NCI-H1417 (cell line): ENCODE measurements around the gene GRK2.
"Not testable (repeated sequence)": the region's sequence is repeated elsewhere in the genome, so short reads cannot be mapped to it uniquely, and the experiment has no call there.

Experiments used
- DNase-seq, 3 experiments: peaks; one replicate each; lab custom pipeline; 2025; lab: John Stamatoyannopoulos, UW

The GRK2 gene

DNA sequence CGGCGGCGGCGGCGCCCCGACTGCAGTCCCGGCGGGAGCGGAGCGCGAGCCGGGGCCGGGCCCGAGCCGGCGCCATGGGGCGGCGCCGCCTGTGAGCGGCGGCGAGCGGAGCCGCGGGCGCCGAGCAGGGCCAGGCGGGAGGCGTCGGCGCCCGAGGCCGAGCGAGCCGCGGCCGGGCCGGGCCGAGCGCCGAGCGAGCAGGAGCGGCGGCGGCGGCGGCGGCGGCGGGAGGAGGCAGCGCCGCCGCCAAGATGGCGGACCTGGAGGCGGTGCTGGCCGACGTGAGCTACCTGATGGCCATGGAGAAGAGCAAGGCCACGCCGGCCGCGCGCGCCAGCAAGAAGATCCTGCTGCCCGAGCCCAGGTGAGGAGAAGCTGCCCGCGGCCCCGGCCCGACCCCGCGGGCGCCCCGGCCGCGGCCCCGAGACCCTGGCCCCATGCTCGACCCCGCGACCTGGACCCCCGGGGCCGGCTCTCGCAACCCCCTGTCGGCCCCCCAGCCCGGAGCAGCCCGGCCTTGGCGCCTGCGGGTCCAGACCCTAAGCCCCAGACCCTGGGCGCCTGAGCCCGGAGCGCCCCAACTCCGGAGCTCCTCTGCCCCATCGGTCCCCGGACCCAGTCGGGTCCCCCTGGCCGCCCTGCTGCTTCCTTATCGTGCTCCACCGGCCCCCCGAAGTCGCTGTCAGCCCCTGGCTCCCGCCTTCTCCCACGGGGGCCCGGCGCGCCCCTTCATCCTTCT is at the start of gene GRK2:
Gene GRK2 (plus strand): TSS at position 25 of the 739 bp plus-strand sequence. CDS start 227 bp downstream, at position 252.
- DNase-seq = peak; percentile 54 to 71 (median 65)

DNA sequence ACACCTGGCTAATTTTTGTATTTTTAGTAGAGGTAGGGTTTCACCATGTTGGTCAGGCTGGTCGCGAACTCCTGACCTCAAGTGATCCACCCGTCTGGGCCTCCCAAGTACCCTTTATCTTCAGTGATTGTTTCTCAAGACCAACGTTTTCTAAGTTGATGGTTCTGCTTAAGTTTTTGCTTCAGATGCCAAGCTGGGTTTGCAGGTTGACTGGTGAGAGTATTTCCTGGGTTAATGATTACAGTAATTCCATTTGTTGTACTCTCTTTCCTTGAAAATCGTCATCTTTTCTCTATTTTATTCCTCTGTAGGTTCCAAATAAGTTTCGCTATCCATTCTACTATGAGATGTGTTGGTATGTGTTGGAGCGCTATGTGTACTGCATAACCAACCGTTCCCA is 38.5 kb upstream of the GRK2 start:
- DNase-seq = no peak

DNA sequence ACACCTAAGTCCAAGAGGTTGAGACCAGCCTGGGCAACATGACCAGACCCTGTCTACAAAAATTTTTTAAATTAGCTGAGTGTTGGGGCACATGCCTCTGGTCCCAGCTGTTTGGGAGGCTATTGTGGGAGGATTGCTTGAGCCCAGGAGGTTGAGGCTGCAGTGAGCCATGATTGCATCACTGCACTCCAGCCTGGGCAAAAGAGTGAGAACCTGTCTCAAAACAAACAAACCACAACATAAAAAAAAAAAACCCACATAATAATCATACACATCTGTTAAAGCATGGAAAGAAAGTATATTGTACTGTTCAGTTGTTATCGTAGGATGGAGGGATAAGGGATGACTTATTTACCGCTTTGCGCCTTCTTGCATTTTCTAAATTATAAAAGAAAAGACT is 35.9 kb upstream of the GRK2 start:
- DNase-seq = no peak

DNA sequence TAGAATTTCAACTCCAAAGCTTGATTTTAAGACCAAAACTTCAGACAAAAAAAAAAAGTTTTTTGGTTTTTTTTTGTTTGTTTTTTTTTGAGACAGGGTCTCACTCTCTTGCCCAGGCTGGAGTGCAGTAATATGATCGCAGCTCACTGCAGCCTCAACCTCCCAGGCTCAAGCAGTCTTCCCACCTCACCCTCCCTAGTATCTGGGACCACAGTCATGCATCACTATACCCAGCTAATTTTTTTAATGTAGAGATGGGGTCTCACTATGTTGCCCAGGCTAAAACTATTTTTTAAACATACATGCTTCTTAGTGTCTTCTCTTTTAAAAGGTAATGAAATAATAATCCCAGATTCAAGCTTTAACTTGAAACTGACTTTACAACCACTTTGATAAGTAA is 35.4 kb upstream of the GRK2 start:
- no peak for DNase-seq

DNA sequence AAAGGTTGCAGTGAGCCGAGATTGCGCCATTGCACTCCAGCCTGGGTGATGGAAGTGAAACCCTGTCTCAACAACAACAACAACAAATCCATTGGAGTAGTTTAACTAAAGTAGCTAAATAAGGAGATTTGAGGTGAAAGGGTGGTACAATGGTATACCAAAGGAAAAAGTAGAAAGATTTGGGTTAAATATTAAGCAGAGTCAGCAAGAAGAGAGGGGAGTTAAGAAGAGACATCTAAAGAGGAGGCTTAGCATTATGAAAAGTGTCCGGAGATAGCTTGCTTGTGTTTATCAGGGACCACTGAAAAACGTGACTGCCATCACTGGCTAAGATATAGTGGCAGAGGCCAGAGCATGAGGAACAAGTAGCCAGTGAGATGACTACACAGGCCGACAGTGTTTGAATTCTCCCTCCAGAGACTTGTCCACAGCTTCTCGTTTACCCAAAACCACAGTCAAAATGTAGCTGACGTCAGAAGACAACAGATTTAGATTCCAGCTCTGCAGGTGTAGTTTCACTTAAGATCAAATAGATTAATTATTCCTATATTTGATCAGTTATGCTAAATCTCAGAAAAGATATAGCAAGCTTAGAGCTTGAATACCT is 32.6 kb upstream of the GRK2 start:
- no peak for DNase-seq

DNA sequence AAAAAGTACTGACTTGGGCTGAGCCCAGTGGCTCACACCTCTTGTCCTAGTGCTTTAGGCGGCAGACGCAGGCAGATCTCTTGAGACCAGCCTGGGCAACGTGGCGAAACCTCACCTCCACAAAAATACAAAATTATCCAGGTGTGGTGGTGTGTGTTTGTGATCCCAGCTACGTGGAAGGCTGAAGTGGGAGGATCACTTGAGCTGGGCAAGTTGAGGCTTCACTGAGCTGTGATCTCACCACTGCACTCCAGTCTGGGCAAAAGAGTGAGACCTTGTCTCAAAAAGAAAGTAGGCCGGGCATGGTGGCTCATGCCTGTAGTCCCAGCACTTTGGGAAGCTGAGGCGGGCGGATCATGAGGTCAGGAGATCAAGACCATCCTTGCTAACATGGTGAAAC is 31.7 kb upstream of the GRK2 start:
- not testable (repeated sequence) for DNase-seq

DNA sequence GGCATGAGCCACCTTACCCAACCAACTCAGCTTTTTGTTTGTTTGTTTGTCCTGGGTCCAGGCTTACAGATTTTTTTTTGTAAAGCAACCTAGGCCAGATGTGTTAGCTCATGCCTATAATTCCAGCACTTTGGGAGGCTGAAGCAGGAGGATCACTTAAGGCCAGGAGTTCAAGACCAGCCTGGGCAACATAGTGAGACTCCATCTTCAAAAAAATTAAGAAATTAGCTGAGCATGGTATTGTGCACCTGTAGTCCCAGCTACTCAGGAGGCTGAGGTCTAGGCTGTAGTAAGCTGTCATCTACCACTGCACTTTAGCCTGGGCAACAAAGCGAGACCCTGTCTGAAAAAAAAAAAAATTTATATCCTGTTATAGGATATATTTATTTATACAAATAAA is 28.7 kb upstream of the GRK2 start:
- DNase-seq = no peak

DNA sequence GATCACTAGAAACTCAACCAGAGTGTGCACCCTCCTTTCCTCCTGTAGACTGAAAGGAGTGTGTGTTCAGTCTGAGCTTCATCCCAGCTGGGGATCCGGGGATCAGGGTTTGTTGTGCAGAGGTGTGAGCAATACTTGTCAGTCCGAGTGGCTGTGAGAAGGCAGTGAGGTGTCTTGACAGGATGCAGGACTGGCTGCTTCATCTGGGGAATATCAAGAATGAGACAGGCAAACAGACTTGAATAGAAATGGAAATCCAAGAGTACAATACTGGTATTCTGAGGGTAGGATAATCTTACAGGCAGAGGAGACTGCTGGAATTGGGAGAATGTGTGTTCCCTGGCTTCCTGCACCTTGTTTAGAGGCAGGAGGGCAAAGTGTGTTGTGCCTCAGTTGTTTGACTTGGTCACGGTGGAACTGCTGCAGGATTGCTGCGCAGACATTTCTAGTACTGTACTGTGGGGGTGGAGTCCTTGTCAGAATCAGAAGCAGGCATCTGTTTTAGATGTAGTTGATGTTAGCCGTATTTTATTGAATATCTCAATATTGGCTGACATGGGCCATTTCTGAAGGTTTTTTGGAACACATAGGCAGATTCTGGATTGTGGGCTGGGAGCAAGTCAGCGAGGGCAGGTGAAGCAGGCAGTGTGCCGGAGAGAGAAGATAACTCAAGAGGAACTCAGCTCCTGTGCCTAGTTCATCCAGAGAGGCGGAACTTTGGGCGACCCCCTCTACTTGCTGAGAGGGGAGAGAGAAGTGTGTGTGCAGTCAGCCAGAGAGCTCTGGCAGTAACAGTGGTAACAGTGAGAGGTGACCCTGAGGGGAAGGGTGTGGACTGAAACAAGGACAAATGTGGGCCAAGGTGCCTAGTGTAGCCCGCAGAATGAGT is 27.1 kb upstream of the GRK2 start:
- DNase-seq = peak in 1 of 3 experiments; percentile 55

DNA sequence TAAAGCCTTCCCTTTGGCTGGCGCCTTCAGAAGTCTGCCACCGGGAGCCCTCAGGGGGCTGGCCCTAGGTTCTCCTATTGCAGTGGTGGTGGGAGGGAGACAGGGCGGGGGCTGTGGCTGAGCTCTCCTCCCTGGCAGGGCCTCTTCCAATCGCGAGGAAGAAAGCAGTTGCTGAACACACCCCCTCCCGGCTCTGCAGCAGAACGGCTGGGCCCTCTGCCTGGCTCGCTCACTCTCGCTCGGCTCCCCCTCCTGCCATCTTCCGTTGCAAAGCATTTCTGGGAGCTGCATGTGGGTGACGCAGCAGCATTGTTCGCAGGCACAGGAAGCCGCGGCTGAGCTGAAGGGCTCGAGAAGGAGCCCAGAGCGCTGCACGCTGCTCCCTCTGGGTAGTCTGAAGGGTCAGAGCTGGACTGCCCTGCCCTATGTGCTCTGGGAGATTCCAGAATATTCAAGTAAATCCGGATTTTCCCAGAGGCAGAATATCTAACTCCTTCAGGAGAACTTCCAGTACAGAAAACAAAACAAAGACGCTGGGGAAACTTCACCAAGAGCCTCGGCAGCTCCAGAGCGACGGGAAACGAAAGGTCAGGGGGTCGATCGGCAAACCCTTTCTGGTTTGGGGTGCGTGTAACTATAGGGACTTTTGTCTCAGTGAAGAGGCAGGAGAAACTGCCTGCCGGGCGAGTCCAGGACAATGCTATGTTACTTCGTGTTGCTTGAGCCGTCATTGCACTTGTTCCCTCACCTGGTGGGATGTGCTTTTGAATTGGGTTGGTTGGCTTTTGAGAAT is 26.3 kb upstream of the GRK2 start:
- peak; percentile 97 to 99 (median 99) for DNase-seq

DNA sequence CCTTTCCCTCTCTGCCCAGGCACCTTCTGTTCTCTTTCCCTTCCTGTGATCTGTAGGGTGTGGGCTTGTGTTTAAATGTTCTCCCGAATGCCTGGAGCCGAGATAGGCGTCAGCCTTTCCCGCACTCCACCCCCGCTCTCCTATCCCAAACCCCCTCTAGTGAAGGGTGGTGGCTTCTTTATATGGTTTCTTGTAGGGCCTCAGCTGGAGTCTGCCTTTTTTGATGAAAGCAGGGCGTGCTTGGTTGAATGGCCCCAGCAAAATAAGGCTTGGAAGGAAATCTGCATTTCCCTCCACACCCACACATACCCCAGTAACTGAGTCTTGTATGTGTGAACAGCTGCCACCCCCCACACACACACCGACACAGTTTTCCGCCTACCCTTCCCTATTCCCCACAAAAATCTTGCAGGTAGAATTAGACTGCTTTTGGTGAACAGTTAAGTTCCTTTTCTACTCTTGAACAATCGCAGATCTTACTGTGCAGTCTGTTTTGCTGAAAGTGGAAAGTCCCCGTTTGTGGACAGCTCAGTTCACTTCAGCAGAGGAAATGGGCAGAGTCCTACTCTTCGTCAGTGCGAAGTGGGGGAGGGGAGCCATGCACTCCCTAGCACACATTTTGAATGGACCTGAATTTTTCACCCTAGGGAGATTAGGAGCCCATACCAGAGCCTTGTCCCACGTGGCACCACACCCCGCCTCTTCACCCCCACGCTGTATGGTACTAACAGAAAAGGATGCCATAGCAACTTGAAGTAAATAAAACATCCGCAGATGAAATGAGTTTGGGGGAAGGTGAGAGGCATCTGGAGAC is 25.5 kb upstream of the GRK2 start:
- DNase-seq = peak; percentile 34 to 75 (median 57)

DNA sequence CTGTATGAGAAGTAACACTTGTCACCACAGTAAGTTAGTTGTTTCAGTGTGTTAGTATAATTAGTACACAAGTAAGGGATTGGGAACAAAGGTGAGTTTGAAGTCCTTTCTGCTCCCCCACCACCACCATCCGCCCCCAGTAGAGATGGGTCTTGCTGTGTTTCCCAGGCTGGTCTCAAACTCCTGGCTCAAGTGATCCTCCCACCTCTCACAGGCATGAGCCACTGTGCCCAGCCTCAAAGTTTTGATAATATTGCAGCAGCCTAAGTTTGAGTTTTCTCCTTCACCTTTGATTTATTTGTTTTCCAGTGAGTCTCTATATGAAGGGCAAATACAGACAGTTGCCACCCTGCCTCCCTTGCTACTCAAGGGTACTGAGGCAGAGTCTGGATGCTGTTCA is 23.7 kb upstream of the GRK2 start:
- DNase-seq = no peak

DNA sequence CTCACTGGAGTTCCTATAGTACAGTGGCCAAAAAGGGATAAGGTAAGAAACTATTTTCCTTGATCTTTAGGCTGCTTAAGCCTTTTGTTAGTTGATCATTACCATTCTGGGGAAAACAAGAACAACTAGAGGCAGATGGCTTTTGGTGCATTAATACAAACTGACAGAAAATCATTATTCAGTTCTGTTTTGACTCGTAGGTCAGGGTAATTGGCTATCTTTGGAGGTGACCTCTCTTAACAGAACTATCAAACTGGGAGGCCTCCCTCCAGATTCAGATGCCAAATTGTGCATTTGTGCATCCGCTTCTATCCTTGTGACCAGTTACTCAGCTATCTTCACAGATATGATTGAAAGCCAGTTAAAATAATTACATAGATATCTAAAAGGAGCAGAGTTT is 23.2 kb upstream of the GRK2 start:
- no peak for DNase-seq

DNA sequence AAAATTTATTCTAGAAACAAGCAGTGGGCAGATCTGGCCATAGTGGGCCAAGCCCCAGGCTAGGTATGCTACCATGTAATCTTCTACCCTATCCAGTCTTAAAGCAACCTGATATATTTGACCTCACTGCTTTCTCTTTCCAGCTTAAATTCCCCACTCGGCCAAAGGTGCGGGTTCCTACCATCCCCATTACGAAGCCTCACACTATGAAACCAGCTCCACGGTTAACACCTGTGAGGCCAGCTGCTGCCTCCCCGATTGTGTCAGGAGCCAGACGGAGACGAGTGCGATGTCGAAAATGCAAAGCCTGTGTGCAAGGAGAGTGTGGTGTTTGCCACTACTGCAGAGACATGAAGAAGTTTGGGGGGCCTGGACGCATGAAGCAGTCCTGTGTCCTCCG is 21.2 kb upstream of the GRK2 start:
- no peak for DNase-seq

DNA sequence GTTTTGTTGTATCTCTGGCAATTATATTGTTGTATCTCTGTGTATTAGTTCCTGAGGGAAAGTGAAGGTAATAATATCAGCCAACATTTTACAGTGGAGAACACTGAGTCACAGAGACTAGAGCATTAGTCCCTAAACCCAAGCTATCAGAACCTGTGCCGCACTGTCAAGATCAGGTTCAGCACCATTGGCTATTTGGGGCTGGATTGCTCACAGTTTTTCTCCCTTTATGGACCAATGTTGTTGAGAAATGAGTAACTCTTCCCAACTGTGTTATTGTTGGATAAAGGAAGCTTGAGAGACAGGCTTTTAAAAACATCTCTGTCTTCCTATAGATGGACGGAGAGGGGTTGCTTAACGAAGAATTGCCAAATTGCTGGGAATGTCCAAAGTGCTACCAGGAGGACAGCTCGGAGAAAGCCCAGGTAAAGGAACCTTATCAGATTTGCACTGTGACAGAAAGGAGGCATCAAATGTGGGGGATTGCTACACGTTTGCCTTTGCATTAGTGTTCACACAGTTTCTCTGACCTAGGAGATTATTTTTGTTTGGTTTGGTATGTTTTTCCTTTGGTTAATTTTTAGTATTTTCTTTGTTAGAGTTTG is 18.2 kb upstream of the GRK2 start:
- no peak for DNase-seq

DNA sequence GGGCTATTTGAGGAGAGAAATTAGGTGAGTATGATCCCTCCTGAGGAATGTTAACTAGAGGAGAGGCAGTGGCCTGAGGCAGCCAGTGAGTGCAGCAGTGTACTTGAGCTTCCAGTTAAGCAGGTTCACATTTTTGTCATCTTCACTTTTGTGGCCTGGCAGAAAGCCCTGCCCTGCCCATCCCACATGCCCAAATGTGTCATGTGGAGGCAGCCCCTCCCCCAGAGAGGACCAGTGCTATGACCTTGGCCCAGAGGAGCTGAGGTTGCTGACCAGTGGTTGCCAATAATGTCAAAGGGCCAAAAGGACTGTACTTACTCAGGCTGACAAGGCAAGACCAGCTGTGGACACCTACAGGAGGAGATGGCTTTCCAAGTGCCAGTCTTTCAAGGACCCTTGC is 17.6 kb upstream of the GRK2 start:
- DNase-seq = no peak

DNA sequence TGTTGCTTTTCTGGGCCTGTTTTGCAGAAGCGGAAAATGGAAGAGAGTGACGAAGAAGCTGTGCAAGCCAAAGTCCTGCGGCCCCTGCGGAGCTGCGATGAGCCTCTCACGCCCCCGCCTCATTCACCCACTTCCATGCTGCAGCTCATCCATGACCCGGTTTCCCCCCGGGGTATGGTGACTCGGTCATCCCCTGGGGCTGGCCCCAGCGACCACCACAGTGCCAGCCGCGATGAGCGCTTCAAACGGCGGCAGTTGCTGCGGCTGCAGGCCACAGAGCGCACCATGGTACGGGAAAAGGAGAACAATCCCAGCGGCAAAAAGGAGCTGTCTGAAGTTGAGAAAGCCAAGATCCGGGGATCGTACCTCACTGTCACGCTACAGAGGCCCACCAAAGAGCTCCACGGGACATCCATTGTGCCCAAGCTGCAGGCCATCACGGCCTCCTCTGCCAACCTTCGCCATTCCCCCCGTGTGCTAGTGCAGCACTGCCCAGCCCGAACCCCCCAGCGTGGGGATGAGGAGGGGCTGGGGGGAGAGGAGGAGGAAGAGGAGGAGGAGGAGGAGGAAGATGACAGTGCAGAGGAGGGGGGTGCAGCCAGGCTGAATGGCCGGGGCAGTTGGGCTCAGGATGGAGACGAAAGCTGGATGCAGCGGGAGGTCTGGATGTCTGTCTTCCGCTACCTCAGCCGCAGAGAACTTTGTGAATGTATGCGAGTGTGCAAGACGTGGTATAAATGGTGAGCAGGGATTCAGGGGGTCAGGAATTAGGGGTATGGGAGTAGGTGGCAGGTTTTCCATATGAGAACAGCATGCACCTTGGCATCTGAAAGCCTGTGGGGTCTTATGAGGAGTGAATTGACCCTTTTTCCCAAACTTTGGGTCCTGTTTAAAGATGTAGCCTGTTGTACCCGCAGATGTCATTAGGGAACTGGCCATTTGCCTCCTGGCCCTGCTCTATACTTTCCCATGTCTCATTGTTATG is 15.9 kb upstream of the GRK2 start:
- DNase-seq = no peak

DNA sequence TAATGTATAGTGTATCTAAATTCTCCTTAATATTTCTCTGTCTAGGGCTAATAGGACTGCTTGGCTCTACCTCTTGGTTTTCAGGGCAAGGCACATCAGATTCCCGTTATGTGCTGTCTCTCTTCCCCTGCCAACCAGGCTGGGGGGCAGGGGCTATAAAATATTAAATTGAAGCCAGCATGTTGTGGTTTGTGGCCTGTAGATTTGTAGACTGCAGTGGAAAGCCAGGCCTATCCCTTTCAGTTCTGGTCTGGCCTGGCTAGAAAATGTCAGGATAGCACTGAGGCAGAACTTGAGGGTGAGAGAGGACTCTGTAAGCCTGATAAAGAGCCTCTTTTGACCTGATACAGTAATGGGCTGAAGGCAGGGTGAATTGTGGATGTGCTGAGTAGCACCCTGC is 14.4 kb upstream of the GRK2 start:
- no peak for DNase-seq

DNA sequence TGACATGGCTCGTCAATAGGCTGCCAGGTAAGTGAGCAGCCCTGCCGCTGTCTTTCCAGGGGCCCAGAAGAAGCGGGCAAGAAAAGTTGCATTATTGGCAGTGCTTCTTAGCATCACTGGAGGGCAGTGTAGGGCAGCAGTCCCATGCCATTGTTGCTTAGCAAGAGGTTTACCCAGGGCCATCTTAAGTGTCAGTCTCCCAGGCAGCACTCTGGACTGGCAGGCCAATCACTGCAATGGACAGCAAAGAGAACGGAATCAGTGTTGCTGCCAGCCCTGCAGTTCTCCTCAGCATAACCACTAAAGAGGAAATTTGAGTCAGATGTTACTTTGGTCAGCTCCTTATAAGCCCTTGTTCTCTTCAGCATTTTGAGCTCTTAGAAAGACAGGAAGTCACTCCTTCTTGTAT is 13.4 kb upstream of the GRK2 start:
- peak in 1 of 3 experiments; percentile 27 for DNase-seq

DNA sequence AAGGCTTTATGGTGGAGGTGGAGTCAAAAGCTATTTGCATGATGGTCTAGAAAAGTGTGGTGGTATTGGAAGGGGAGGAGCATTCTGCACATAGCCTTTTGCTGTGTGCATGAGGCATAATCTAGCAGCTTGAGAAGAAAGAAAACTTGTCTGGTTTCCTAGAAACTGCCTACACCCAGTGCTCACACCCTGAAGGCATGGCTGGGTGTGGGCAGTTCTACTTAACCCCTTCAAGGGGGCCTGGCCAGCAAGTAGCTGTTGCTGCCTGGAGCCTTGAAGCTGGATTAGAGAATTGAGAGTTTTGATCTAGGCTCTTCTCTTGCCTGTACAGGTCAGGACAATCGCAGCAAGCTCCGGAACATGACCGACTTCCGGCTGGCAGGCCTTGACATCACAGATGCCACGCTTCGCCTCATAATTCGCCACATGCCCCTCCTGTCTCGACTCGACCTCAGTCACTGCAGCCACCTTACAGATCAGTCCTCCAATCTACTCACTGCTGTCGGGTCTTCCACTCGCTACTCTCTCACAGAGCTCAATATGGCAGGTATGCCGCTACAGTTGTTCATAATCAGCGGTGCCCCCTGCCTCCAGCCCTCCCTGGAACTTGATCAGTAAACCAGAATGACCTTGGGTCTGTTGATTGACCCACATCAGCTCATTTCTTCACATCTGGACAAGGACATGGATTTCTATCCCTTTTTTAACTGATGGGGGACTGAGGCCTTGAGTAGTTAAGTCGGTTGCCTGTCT is 12.2 kb upstream of the GRK2 start:
- DNase-seq = no peak
